ENCODE results near the gene PDCL3.

Gene PDCL3

DNA sequence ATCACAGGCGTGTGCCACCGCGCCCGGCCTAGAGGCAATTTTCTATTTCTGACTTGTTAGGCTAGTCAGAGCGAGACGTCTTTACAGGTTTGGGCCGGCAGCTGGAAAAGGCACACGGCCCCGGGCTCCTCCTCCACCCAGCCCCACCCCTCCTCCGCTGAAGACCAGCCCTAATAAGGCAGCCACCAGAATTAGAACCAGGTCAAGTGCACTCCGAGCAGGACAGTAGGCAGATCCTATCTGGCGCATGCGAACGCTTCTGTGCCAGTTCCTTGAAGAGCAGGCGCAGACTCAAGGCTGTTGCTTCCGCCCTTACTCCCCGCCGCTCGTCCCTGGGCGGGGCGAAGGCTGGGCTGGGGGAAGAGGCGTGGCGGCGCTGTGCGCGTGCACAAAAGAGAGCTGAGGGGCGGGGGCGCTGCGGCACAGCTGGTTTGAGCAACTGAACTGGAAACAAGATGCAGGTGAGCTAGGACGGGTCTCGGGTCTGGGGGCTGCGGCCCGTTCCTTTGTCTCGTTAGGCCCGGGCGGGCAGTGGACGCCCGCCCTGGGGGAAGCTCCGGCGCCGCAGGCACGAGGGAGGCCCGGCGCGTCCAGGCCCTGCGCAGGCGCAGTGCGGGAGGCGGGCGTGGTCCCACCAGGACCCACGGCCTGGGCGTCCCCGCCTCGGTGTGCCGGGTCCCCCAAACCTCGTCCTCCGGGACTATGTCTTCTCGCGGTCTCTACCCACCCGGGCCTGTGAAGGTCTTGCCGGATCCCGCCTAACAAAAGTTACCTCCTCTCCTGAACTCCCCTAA, at the start of gene PDCL3:
Gene PDCL3, plus strand, starts transcription at position 381 of the 794 bp plus-strand sequence. Its CDS starts 75 bp downstream, at position 456.
- DNase-seq (ENCODE audit: low spot score), result peak; percentile 99

DNA sequence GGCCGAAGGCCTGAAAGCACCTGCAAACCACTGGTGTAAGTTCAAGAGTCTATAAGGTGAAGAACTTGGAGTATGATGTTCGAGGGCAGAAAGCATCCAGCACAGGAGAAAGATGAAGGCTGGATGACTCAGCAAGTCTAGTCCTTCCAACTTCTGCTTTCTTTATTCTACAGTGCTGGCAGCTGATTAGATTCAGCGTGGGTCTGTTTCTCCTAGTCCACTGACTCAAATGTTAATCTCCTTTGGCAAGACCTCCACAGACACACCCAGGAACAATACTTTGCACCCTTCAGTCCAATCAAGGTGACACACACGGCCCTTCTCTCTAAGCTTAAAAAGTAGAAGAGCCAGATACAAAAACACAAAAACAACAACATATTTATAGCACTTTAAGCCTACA, 49.1 kb upstream of the PDCL3 start:
- DNase-seq (ENCODE audit: low spot score), result no peak

DNA sequence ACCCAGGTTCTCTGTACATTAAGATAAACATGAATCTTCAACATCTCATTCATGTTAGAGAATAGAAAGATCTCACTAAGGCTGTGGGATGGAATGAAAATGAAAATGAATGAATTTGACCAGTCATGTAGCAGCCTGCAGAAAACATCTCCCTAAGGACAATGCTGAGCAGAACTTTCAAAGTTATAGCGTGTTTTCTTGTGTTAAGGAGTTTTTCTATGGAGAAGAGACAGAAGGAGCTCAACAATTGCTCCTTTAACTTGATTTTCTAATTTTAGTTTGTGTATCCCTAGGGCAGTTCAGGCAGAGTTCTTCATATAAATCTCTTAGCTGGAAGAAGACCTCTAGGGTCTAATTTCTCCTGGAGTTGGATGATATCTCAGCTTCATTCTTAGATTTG, 45.2 kb upstream of the PDCL3 start:
- DNase-seq (ENCODE audit: low spot score), result no peak

DNA sequence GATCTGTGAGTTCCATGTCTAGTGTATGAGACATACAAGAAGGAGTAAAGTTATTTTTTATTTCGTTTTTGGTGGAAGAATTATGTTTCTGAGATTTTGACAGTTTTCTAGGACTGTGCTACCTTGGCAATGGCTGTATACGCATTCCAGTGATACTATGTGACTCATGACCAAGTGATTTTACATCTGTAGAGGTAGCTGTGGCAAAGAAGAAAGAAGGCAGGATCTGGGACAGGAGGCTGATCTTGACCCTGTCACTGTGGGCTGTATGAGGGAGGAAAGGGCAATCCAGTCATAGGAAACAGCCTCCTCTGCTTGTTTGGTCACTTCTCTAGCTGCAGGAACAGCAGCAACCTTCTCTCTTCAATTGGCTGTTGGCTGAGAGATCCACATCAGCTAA, 44.0 kb upstream of the PDCL3 start:
- DNase-seq (ENCODE audit: low spot score), result no peak

DNA sequence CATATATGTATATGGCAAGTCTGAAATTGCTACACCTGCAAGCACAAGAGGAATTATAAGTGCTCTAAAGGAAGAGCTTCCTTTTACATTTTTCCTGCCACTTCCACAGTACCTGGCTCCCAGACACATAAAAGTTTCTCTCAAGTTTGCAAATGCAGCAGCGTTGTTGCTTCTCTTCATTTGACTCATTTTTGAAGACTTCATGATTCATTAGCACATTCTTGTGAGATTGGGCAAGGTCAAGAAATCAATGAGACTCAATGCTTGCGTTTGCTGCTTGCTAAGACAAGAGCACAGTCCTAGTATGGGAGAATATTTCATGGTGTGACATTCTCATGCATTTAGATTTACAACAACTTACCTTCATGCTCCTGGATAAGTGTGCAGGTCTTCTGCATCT, 42.6 kb upstream of the PDCL3 start:
- no peak for DNase-seq (ENCODE audit: low spot score)

DNA sequence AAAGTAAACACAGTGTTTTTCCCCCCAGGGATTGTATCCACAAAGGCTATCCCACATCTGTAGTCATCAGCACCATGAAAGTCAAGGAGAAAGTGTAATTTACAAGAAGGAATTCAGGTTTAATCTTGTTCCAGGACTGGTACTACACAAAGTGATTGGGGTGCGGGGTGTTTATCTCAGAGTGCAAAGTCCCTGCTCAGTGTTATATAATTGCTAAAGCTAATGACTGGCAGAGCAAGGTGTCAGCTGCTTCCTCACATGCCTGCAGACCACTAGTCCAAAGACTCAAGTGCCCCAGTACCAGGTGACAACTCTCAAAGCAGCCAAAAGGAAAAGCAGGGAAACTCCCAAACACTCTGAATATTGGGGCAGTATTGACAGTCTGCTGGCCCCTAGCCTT, 40.4 kb upstream of the PDCL3 start:
- no peak for DNase-seq (ENCODE audit: low spot score)

DNA sequence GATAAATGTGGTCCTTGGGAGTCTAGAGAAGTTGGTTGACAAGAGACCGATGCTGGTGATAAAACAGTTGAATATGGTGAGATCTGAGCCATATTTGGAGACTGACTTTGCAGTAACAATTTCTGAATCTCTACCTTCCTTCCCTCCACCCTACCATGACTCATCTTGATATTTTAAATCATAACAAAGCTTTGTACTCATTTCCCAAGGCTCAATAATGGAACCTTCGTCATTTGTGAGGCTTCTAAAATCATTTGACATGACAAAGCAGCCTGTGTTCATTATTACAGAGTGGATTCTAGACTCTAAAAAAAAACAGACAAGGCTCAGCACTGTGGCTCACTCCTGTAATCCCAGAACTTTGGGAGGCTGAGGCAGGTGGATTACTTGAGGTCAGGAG, 38.5 kb upstream of the PDCL3 start:
- no peak for DNase-seq (ENCODE audit: low spot score)

DNA sequence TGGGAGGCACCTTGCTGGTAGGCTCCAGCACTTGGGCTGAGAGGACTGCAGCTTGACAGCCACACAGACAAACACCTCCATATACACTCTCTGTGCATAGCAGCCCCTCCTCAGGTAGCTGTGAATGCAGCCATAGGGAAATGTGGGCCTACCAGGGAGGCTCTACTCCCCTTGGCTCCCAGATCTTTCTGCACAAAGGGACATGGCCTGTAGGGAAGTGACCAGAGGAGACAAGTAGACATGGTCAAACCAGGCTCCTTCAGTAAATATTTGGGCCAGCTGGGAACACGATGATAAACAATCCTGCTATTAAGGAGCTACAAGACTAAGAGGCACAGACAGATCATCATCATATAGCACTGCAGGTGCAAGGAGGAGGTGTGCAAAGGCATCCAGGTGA, 35.9 kb upstream of the PDCL3 start:
- no peak for DNase-seq (ENCODE audit: low spot score)

DNA sequence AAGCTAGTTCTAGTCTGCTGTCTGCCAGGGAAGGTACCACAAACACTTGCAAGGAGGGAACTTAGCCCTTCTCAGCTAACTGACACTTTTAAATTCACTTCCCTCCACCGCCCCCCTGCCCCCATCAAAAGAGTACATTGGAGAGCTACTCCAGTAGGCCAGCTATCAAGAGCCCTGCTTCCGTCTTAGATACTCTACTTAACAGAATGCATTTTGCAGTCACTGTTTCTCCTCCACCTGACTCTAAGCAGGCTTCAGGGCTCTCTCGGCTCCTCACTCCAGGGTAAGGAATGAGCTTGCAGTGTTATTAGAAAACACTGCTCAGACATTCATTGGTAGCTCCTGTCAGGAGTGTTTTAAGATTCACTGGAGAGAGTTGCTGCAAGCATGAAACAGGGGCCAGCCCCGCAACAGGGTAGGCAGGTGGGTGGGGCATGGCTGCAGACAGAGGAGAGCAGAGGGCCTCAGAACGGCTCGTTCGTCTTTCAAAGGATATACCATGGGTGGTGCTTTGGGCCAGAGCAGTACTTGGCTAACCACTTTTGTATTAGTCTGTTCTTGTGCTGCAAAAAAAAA, 35.3 kb upstream of the PDCL3 start:
- DNase-seq (ENCODE audit: low spot score), result no peak

DNA sequence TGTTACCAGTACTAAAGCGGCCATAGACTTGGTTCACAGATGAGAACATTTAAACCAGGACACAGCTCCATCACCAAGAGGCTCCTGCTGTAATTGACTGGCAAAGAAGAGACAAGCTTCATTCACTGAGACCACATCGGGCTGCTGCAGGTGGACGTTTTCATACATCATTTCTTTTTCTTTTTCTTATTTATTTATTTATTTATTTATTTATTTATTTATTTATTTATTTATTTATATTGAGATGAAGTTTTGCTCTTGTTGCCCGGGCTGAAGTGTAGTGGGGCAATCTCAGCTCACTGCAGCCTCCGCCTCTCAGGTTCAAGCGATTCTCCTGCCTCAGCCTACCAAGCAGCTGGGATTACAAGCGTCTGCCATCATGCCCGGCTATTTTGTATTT, 33.6 kb upstream of the PDCL3 start:
- DNase-seq (ENCODE audit: low spot score), result no peak

DNA sequence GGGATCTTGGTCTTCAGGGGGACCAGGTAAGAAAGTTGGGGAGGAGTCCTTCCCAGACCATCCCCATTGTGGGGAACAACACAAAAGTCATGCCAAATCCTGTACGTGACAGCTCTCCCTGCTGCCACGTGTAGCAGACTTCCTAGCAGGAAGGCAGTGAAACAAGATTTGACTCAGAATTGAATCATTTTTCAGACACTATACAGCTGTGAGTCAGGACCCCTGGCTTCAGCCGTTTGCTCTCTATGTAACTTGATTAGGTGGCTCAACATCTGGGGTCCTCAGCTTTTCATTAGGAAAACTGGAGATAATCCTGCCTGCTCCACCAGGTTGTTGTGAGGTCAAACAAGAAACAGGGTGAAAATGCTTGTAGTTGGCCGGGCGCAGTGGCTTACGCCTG, 32.9 kb upstream of the PDCL3 start:
- no peak for DNase-seq (ENCODE audit: low spot score)

DNA sequence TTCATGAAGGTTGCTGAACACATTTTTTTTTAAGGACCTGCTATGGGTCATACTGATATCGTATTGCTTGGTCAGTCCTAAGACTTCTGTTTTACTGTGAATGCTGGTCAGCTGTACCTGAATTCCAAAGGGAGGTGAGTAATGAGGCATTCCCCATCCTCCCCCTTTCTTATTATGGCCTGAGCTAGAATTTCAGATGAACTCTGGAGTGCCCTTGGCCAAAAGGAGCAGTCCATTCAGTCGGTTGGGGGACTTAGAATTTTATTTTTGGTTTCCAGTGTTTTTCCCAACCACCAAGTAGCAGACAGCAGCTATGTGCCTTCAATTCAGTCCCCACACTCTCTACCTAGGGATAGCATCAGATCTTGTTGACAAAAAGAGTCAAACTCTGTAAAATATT, 26.9 kb upstream of the PDCL3 start:
- no peak for DNase-seq (ENCODE audit: low spot score)

DNA sequence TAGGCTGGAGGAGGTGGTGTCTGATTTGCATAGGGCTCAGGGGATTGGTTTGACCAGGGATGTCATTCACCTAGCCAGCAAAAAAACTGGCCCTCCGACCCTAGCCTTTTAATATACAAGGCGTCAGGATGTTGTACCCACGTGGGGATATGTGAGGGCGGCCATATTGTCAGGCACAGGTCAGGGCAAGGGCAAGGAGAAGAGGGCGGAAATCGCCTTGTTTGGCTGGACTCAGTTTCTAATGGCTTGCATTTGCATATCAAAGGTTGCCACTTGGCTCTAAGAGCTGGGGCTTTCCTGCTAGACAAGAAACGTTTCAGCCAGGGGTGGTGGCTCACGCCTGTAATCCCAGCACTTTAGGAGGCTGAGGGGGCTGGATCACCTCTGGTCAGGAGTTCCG, 24.9 kb upstream of the PDCL3 start:
- DNase-seq (ENCODE audit: low spot score), result no peak

DNA sequence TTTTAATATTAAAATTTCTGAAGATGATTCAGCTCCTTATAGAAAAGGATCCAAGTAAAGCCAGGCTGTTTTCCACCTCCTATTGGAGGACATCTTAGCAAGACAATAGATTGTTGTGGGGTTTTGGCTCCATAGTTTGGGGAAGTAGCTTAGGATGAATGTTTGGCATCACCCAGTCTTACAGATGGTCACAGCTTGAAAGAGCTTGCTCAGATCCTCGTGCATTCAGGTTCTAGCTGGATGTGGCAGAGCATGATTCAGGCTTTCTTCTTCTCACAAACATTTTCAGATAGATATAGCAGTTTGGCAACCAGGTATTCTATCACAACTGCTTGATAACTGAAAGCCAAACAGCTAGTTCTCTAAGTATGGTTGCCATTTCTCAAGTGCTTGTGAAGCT, 23.6 kb upstream of the PDCL3 start:
- peak; percentile 32 for DNase-seq (ENCODE audit: low spot score)

DNA sequence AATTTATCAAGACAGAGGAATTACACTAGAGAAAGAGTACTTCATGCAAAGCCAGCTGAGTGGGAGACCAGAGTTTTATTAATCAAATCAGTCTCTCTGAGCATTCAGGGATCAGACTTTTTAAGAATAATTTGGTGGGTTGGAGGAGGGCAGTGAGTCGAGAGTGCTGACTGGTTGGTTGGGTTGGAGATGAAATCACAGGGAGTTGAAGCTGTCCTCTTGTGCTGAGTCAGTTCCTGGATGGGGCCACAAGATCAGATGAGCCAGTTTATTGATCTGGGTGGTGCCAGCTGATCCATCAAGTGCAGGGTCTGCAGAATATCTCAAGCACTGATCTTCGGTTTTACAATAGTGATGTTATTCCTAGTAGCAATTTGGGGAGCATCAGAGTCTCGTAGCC, 21.4 kb upstream of the PDCL3 start:
- no peak for DNase-seq (ENCODE audit: low spot score)

DNA sequence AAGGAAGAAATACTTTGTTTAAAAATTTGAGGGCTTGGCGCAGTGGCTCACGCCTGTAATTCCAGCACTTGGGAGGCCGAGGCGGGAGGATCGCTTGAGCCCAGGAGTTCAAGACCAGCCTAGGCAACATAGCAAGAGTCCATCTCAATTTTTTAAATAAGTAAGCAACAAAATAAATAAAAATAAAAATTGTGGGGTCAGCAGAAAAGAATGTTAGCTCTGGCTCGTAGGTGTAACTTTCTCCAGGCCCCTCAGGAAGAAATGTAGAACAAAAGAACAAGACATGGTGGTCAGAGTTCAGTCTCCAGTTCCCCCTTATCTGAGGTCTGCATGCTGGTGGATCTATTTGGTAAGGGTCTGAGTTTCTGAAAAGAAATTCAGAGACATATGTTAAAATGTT, 20.4 kb upstream of the PDCL3 start:
- DNase-seq (ENCODE audit: low spot score), result no peak

DNA sequence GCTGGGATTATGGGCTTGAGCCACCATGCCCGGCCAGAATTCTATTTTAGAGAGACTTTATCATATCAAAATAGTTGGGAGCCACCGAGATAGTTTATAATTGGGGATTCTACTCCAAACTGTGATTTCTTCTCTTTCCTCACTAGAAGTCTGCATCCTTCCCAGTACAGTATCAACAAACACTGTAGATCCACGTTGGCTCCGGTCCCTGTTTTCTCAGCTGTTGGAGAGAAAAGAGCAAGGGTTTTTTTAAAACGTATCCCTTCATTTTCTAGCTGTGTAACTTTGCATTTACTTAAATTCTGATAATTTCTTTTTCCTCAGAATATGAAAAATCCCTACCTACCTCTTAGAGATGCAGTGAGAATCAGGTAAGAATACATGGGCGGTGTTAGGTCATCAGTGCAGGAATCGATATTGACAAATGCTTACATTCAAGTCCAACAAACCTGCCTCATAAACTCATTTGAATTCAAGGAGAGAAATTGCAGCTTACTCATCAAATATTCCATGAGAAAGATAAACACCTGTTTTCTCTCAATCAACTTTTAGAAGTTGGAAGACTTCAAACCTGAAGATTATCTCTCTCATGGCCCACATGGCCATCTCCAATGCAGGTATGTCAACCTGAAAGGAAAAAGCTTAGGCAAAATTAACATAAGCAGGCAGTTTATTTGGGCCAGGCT, 17.7 kb upstream of the PDCL3 start:
- no peak for DNase-seq (ENCODE audit: low spot score)

DNA sequence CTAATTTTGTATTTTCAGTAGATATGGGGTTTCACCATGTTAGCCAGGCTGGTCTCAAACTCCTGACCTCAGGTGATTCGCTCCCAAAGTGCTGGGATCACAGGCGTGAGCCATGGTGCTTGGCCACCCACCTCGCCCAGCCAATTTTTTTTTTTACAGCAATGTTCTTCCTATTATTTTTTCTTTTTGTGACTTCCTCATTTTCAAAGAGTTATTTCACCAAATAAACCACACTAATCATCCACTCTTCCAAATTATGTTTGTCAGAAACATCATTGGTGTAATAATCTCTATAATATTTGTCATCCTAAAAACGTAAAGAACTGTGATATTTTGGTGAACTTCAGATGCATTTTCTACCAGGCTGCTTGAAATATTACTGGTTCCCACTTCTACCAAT, 16.3 kb upstream of the PDCL3 start:
- no peak for DNase-seq (ENCODE audit: low spot score)

DNA sequence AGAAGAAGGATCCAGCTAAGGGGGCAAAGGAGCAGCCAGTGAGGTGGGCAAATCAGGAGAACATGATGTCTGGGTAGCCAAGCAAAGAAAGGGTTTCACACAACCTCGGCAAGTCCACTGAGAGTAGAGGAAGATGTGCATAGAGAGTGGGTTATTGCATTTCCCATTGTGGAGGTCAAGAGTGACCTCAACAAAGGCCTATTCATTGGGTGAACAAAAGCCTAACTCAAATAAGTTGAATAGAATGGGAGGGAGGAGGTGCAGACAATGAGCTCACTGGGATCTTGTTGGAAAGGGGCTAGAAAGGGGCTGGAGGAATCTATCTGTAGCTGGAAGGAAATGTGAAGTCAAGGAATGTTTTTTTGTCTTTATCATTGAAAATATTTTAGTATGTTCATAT, 14.0 kb upstream of the PDCL3 start:
- peak; percentile 93 for DNase-seq (ENCODE audit: low spot score)

DNA sequence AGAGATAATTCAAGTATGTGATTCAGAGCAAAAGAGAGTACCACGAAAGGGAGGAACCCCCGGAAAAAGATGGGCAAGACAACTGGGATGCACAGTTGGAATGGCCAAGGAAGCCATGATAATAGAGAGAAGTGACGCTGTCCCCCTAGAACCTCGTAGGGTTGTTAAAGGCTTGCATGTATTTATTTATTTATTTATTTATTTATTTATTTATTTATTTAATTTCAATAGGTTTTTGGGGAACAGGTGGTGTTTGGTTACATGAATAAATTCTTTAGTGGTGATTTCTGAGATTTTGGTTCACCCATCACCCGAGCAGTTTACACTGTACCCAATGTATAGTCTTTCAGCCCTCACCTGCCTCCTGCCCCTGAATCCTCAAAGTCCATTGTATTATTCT, 11.5 kb upstream of the PDCL3 start:
- DNase-seq (ENCODE audit: low spot score), result no peak

DNA sequence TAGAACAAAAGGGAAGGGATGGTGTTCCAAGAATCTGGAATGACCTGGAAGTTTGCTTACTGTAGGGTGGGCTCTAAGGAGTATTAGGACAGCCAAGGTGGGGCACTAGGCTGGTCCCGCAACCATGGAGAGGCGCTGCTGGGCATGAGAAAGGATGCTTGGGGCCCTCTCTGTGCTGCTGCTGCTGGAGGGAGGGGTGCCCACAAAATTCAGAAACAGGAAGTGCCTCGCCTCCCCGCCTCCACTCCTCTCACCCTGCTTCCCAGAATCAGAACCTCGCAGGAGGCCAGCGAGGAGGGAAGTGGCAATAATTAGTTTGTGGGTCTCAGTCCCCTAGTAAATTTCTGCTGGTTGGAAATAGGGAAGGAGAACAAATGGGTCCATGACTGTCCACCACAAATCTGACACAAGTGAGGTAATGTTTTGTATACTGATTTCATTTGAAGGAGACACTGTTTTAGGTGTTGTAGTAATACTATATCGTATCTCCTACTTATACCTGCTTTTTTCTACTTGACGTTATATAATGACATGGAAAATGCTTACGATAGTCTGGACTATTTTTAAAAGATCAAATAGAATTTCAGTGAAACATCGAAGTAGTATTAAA, 7.9 kb upstream of the PDCL3 start:
- DNase-seq (ENCODE audit: low spot score), result no peak

DNA sequence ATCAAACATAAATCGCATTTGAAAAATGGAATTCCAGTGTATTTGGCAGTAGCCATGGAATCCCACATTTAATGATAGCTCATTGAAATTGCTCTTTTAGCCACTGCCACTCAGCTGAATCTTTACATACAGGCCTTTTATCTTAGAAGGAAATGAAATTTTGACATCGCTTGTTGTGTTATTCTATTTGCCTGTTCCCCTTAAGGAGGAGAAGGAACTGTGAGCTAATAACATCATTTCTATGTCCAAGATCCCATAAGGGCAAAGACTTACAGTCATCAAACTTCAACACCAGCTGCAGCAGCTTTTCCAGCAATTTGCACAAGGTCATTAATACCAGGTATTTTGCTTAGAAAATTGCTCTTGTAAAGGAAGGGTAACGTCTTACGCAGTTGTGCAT, 6.0 kb upstream of the PDCL3 start:
- DNase-seq (ENCODE audit: low spot score), result no peak

DNA sequence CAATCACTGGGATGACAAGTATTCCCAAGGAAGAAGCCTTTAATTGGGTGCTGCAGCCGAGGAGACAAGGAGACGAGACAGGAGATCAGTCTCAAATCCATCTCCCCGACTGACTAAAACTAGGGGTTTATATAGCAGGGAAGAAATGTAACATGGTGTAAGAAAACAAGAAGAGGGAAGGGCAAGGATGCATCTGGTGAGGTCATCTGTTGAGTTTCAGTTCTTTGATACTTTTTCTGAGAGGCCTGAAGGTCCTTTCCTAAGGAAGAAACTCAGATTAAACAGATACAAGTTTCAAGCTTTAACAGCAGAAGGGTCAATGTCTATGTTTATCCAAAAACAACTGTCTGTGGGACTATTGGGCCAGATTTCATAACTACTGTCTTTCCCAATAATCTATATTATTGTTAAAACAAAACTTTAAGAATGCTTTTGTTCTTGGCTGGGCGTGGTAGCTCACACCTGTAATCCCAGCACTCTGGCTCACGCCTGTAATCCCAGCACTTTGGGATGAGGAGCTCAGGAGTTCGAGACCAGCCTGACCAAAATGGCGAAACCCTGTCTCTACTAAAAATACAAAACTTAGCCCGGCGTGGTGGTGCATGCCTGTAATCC, 2.5 kb upstream of the PDCL3 start:
- no peak for DNase-seq (ENCODE audit: low spot score)
